ENCODE measurements around the gene CKS2. TPM values are rescaled to one million over a fixed set of nuclear protein-coding genes. Genes with fewer than 3 reads are reported as not detected.
A peak's percentile ranks its signal among the peaks of the same experiment; 100 is the strongest.

Gene CKS2
- total RNA-seq, 1 donor, result 228 TPM

DNA sequence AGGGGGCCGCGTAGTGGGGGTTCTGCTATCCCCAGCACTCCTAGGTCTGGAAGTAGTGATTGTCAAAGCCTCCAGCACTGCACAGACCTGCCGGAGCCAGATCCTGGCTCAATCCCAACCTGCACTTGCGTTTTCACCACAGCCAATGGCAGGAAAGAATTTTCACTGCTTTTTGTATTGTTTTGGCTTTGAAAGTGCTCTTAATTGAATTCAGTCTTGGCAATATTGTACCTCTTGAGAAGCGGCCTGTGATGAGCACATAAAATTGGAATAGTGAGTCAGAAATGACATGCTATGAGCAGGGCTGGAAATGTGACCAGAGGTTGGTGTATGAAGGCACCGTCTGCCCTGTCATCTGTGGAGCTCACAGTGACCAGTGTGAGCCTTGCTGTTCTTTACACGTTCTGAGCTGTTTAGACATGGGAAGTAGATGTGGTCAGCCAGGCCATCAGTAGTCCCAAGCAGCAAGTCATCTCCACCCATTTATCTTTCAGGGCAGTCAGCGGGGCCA is 48.8 kb downstream of the CKS2 start:
- DNase-seq (ENCODE audit: low read depth), result no peak
- no peak overlapping the region for H3K4me3 ChIP-seq (ENCODE audit: low read depth, low read length)
- TF ChIP-seq, protein P1, sequence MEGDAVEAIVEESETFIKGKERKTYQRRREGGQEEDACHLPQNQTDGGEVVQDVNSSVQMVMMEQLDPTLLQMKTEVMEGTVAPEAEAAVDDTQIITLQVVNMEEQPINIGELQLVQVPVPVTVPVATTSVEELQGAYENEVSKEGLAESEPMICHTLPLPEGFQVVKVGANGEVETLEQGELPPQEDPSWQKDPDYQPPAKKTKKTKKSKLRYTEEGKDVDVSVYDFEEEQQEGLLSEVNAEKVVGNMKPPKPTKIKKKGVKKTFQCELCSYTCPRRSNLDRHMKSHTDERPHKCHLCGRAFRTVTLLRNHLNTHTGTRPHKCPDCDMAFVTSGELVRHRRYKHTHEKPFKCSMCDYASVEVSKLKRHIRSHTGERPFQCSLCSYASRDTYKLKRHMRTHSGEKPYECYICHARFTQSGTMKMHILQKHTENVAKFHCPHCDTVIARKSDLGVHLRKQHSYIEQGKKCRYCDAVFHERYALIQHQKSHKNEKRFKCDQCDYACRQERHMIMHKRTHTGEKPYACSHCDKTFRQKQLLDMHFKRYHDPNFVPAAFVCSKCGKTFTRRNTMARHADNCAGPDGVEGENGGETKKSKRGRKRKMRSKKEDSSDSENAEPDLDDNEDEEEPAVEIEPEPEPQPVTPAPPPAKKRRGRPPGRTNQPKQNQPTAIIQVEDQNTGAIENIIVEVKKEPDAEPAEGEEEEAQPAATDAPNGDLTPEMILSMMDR (IDR thresholded peaks at IDR 0.05; ENCODE audit: insufficient read depth, low read depth, low read length), result no peak

DNA sequence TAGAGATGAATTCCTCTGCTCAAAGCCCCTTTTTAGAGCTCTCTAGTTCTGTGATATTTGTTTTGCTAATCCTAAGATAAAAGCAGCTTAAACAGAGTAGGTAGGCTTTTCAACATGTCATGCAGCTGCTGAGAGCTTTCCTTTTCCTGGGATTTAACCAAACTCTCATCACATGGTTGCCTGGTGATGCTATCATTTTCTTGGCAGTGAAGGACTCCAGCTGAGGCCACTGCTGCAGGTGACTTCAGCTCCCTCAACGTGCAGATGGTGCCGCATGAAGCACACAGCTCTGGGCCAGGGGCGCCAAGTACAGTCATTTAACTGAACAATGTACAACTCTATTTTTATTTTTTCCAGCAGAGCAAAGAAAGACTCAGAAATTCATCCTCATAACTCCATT is 49.5 kb downstream of the CKS2 start:
- DNase-seq (ENCODE audit: low read depth), result peak; percentile 6
- no peak overlapping the region for H3K4me3 ChIP-seq (ENCODE audit: low read depth, low read length)
- TF ChIP-seq, protein P1 (IDR thresholded peaks at IDR 0.05; ENCODE audit: insufficient read depth, low read depth, low read length), result no peak

DNA sequence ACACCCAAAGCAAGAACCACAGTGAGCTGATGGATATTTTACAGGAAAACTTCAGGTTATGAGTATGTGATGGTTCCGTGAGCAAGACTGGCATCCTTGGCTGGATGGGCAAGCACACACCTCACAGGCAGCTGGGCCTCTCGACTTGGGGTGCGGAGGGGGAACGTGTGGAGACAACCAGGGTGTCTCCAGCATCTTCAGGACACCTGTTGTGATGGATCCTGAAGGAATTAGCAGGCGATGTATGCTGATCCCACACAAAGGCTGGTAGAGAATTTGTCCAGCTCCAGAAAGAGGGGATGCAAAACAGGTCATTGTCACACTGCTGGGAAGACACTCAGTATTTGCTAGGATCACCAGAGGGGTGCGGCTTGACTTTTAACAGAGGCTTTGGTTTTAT is 50.0 kb downstream of the CKS2 start:
- TF ChIP-seq, protein P1 (IDR thresholded peaks at IDR 0.05; ENCODE audit: insufficient read depth, low read depth, low read length), result no peak
- H3K4me3 ChIP-seq (ENCODE audit: low read depth, low read length), result no peak overlapping the region

DNA sequence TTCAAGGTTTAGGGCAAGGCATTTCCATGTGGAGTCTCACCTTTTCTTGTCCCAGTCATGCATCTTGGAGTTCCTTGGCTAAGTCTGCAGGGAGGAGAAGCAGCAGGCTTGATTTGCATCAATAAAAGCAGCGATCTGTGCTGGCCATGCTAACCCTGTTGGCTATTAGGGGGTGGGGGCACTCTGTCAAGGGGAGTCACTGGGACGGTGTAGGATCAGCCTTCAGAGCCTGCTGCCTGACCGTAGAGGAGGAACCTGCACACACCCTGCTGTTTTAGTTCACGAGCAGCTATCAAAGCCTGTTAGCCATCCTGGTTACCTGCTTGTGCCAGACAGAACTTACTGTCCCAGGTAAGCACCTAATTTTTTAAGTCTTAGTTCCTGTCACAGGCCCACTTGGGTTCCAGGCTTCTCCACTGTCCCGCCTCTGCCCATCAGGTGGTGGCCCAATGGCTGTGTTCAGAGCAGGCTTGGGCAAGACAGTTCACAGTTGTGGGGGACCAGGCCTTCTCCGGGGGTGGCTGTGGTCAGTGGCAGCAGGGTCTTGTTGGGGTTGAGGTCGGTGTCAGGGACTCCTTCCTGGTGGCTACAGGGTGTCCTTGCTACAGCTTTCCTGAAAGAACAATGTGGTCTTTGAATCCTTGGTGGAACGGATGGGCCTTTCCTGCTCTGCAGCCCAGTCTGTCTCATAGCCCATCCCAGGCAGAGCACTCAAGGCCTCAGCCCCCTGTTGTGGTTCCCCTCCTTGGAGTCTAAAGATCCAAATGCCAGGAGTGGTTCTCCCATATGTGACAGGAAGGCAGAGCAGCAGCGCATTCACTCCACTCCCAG is 51.0 kb downstream of the CKS2 start:
- TF ChIP-seq, protein P1 (IDR thresholded peaks at IDR 0.05; ENCODE audit: insufficient read depth, low read depth, low read length), result no peak

More for the DNA sequence above, 50.0 kb downstream of the CKS2 start:
- DNase-seq (ENCODE audit: low read depth), result no peak

DNA sequence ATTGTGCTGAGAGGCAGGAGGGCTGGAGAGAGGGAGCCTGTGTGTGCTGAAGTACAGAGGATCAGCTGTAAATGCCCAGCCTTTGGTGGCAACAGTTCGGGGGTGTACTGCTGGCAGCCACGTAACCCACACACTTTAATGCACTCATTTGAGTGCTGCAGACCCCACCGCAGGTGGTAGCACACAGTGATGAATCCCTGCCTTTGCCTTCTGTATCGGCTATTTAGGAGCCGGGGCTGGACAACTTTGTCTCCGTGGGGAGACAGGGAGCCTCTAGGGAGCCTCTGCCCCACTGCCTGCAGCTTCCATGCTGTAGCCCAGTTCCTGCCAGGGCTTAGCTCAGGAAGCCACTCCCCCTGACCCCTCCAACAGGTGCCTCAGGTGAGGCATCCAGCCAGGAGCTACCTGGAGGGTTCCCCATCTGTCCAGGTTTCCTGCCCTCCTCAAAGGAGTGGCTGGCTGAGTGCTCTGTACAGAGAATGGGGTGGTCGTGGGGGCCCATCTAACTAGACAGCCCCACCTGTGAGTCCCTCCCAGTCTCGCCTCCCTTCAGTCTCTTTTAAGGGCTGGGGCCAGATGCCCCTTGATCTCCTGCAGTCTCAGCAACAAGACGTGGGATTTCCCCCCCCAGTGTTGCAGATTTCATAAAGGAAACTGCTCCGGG is 51.8 kb downstream of the CKS2 start:
- no peak overlapping the region for H3K4me3 ChIP-seq (ENCODE audit: low read depth, low read length)
- DNase-seq (ENCODE audit: low read depth), result no peak
- TF ChIP-seq, protein P1 (IDR thresholded peaks at IDR 0.05; ENCODE audit: insufficient read depth, low read depth, low read length), result no peak

More for the DNA sequence above, 51.0 kb downstream of the CKS2 start:
- DNase-seq (ENCODE audit: low read depth), result no peak
- H3K4me3 ChIP-seq (ENCODE audit: low read depth, low read length), result no peak overlapping the region

DNA sequence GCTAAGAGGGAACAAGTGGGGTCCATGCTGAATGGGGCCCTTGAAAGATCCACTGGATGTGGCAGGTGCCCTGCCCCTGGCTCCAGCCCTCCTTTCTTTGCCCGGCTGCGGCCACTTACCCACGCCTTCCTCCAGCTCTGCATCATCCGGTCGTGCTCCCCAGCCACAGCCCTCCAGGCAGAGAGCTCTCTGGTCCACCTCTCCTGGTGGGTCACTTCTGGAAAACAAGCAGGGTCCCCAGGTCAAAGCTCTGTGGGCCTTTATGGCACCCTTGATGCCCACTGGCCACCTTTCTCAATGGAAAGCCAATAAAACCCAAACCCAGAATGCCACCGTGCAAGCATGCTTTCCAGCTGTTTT is 52.3 kb downstream of the CKS2 start:
- no peak for DNase-seq (ENCODE audit: low read depth)
- no peak overlapping the region for H3K4me3 ChIP-seq (ENCODE audit: low read depth, low read length)
- TF ChIP-seq, protein P1 (IDR thresholded peaks at IDR 0.05; ENCODE audit: insufficient read depth, low read depth, low read length), result no peak

All from fibroblast of villous mesenchyme (primary cell).